GM19025 (cell line): ENCODE measurements around the gene ADAM10.

Source experiments
- ATAC-seq: cut with Tn5 transposase; IDR thresholded peaks from one replicate; pipeline ENCODE4 v1.9.1; 2021; ENCODE audit warnings: mild to moderate bottlenecking, low read depth, moderate library complexity; ENCODE audit not compliant: unreplicated experiment

The ADAM10 gene

GRCh38 chr15:58684036-58684710 lies 65.3 kb downstream of the ADAM10 start:
- ATAC-seq, result no peak

GRCh38 chr15:58682234-58682633 lies 67.3 kb downstream of the ADAM10 start:
- ATAC-seq, result no peak

GRCh38 chr15:58678683-58679082 lies 70.8 kb downstream of the ADAM10 start:
- no peak for ATAC-seq

- ATAC-seq, result no peak
These were observed 72.1 kb downstream of the ADAM10 start for GRCh38 chr15:58677426-58677825.

- ATAC-seq, result no peak
These were observed 72.7 kb downstream of the ADAM10 start for GRCh38 chr15:58676766-58677165.

- ATAC-seq, result no peak
These were observed 78.3 kb downstream of the ADAM10 start for GRCh38 chr15:58671186-58671585.

GRCh38 chr15:58669108-58669507 lies 80.4 kb downstream of the ADAM10 start:
- ATAC-seq, result no peak

- ATAC-seq, result no peak
These were observed 82.5 kb downstream of the ADAM10 start for GRCh38 chr15:58666957-58667356.

- ATAC-seq, result no peak
These were observed 83.8 kb downstream of the ADAM10 start for GRCh38 chr15:58665672-58666071.

- ATAC-seq, result no peak
These were observed 99.4 kb downstream of the ADAM10 start for GRCh38 chr15:58650102-58650501.

- ATAC-seq, result no peak
These were observed 100.3 kb downstream of the ADAM10 start for GRCh38 chr15:58649175-58649574.

- no peak for ATAC-seq
These were observed 105.5 kb downstream of the ADAM10 start for GRCh38 chr15:58643996-58644395.

- no peak for ATAC-seq
These were observed 107.8 kb downstream of the ADAM10 start for GRCh38 chr15:58641660-58642059.

GRCh38 chr15:58639992-58640391 lies 109.5 kb downstream of the ADAM10 start:
- ATAC-seq, result no peak

- no peak for ATAC-seq
These were observed 110.3 kb downstream of the ADAM10 start for GRCh38 chr15:58639002-58639756.

- no peak for ATAC-seq
These were observed 116.7 kb downstream of the ADAM10 start for GRCh38 chr15:58632789-58633188.

- no peak for ATAC-seq
These were observed 118.2 kb downstream of the ADAM10 start for GRCh38 chr15:58631319-58631718.

- no peak for ATAC-seq
These were observed 119.9 kb downstream of the ADAM10 start for GRCh38 chr15:58629625-58630024.

GRCh38 chr15:58628206-58628947 lies 121.1 kb downstream of the ADAM10 start:
- no peak for ATAC-seq

GRCh38 chr15:58627701-58628100 lies 121.8 kb downstream of the ADAM10 start:
- no peak for ATAC-seq

- ATAC-seq, result no peak
These were observed 122.5 kb downstream of the ADAM10 start for GRCh38 chr15:58627046-58627445.
